OCI-LY3 (cell line): Measurements from ENCODE around the gene KCNQ1.

ENCODE experiments used
- EZH2phosphoT487 ChIP-seq: fragments of 200-600 bp; shearing (Covaris generic); IDR thresholded peaks from 2 replicates; pipeline ENCODE4 v1.6.1; 2018; ENCODE audit warnings: antibody characterized with exemption, mixed run types, low read depth
- TF ChIP-seq, protein P1 (sequence below): fragments of 200-600, 300-600 bp; sonication (generic); IDR thresholded peaks from 2 replicates; pipeline ENCODE4 v1.5.1; 2014; ENCODE audit warnings: antibody characterized with exemption, low read length, low read depth

DNA sequence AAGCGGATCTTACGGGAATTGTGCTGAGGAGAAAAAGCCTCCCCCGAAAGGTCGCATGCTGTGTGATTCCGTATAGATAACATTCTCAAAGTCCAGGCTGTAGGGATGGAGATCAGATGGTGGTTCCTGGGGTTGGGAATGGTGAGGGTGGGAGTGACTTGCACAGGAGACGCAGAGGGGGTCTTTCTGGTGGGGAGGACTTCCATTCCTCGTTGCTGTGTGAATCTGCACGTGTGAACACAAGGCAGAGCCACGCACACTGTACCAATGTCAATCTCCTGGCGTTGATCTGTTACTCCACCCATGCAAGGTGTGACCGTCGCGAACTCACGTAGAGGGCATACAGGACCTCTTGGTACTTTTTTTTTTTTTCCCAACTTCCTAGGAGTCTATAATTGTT, 313.9 kb downstream of the KCNQ1 start:
- TF ChIP-seq, protein P1, sequence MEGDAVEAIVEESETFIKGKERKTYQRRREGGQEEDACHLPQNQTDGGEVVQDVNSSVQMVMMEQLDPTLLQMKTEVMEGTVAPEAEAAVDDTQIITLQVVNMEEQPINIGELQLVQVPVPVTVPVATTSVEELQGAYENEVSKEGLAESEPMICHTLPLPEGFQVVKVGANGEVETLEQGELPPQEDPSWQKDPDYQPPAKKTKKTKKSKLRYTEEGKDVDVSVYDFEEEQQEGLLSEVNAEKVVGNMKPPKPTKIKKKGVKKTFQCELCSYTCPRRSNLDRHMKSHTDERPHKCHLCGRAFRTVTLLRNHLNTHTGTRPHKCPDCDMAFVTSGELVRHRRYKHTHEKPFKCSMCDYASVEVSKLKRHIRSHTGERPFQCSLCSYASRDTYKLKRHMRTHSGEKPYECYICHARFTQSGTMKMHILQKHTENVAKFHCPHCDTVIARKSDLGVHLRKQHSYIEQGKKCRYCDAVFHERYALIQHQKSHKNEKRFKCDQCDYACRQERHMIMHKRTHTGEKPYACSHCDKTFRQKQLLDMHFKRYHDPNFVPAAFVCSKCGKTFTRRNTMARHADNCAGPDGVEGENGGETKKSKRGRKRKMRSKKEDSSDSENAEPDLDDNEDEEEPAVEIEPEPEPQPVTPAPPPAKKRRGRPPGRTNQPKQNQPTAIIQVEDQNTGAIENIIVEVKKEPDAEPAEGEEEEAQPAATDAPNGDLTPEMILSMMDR, result no peak
- TF ChIP-seq EZH2phosphoT487, result no peak
